GM23338 (cell line): Measurements from ENCODE around the gene ADAMTS15. TPM values are rescaled to one million over a fixed set of nuclear protein-coding genes. Genes with fewer than 3 reads are reported as not detected.

Experiments used
- ATAC-seq: fragments of 200-7000 bp; cut with Tn5 transposase; 3 replicates; pipeline ENCODE4 v1.9.1; 2020
- DNase-seq: peaks from one replicate; pipeline ENCODE4 v3.0.0-alpha.2; 2015; ENCODE audit warnings: low spot score
- H2AFZ ChIP-seq: fragments of 200-600 bp; sonication (generic); 2 replicates; pipeline ENCODE4 v1.8.0; 2016; ENCODE audit warnings: antibody characterized with exemption, mild to moderate bottlenecking, moderate library complexity
- H3F3A ChIP-seq: fragments of 200-600 bp; sonication (generic); replicated peaks from 2 replicates; pipeline ENCODE4 v1.8.0; 2017; ENCODE audit warnings: antibody characterized with exemption, mixed run types, low read depth
- H3K27ac ChIP-seq: fragments of 200-600 bp; sonication (generic); 2 replicates; pipeline ENCODE4 v1.6.1; 2016; ENCODE audit warnings: low read depth
- H3K27me3 ChIP-seq: fragments of 200-600 bp; sonication (generic); 2 replicates; pipeline ENCODE4 v1.8.0; 2016; ENCODE audit warnings: mild to moderate bottlenecking, mixed run types, moderate library complexity; ENCODE audit not compliant: insufficient read depth
- H3K36me3 ChIP-seq: fragments of 200-600 bp; sonication (generic); 2 replicates; pipeline ENCODE4 v1.8.0; 2016; ENCODE audit warnings: mild to moderate bottlenecking; ENCODE audit not compliant: insufficient read depth
- H3K4me1 ChIP-seq: fragments of 200-600 bp; sonication (generic); 2 replicates; pipeline ENCODE4 v1.8.0; 2016; ENCODE audit warnings: mild to moderate bottlenecking, moderate library complexity; ENCODE audit not compliant: insufficient read depth
- H3K4me2 ChIP-seq: fragments of 200-600 bp; sonication (generic); 2 replicates; pipeline ENCODE4 v1.7.1; 2017; ENCODE audit warnings: mixed run types
- H3K4me3 ChIP-seq: fragments of 200-600 bp; sonication (generic); 2 replicates; pipeline ENCODE4 v1.6.1; 2016; ENCODE audit warnings: mixed run types
- H3K79me2 ChIP-seq: fragments of 200-600 bp; sonication (generic); replicated peaks from 2 replicates; pipeline ENCODE4 v1.8.0; 2017; ENCODE audit warnings: mild to moderate bottlenecking; ENCODE audit not compliant: insufficient read depth
- H3K9me2 ChIP-seq: fragments of 200-600 bp; sonication (generic); 2 replicates; pipeline ENCODE4 v1.8.0; 2017; ENCODE audit not compliant: insufficient read depth
- H4K20me1 ChIP-seq: fragments of 200-600 bp; sonication (generic); replicated peaks from 2 replicates; pipeline ENCODE4 v1.8.0; 2017; ENCODE audit warnings: mild to moderate bottlenecking; ENCODE audit not compliant: insufficient read depth
- H3K27ac Mint-ChIP-seq: 2 replicates; pipeline ENCODE4 v1.8.0; 2020; ENCODE audit warnings: inconsistent platforms, mild to moderate bottlenecking, moderate library complexity, mixed read lengths
- H3K27me3 Mint-ChIP-seq: 3 replicates; pipeline ENCODE4 v1.8.0; 2022; ENCODE audit warnings: low read depth, mild to moderate bottlenecking, moderate library complexity, mixed read lengths, inconsistent platforms; ENCODE audit not compliant: insufficient read depth, poor library complexity
- H3K36me3 Mint-ChIP-seq: 3 replicates; pipeline ENCODE4 v1.8.0; 2021; ENCODE audit warnings: low read depth, mild to moderate bottlenecking, inconsistent platforms, moderate library complexity, mixed read lengths
- H3K4me1 Mint-ChIP-seq: 3 replicates; pipeline ENCODE4 v1.8.0; 2020; ENCODE audit warnings: mild to moderate bottlenecking, inconsistent platforms, mixed read lengths
- H3K4me3 Mint-ChIP-seq: 3 replicates; pipeline ENCODE4 v1.8.0; 2021; ENCODE audit warnings: moderate library complexity, mild to moderate bottlenecking, inconsistent platforms, mixed read lengths
- H3K9me3 Mint-ChIP-seq: 3 replicates; pipeline ENCODE4 v1.8.0; 2020; ENCODE audit warnings: moderate library complexity, mild to moderate bottlenecking, inconsistent platforms, mixed read lengths
- CREB1 ChIP-seq: fragments of 250-450 bp; sonication (Bioruptor Pico); IDR thresholded peaks from 2 replicates; pipeline ENCODE4 v1.5.0; 2020; ENCODE audit warnings: low read depth, mild to moderate bottlenecking, moderate library complexity
- CTCF ChIP-seq, 2 experiments: fragments of 200-600 bp in 1 of 2; sonication (generic) in 1 of 2; conservative IDR thresholded peaks; 2 replicates each; pipeline versions ENCODE4 v1.5.1 to v1.6.1; 2016 to 2017; ENCODE audit warnings: antibody characterized with exemption in 2 of 2, low read depth in 2 of 2, mild to moderate bottlenecking in 2 of 2, moderate library complexity in 1 of 2
- ETS1 ChIP-seq: IDR thresholded peaks from 2 replicates; pipeline ENCODE4 v1.6.1; 2016; ENCODE audit warnings: antibody characterized with exemption
- EZH2 ChIP-seq: fragments of 200-600 bp; sonication (generic); IDR thresholded peaks from one replicate; pipeline ENCODE4 v1.8.0; 2017; ENCODE audit warnings: antibody characterized with exemption, mild to moderate bottlenecking, low read depth; ENCODE audit not compliant: unreplicated experiment
- EZH2phosphoT487 ChIP-seq: fragments of 200-600 bp; sonication (generic); IDR thresholded peaks from one replicate; pipeline ENCODE4 v1.8.1; 2018; ENCODE audit warnings: antibody characterized with exemption; ENCODE audit not compliant: unreplicated experiment
- JUNB ChIP-seq: IDR thresholded peaks from one replicate; pipeline ENCODE4 v1.6.1; 2016; ENCODE audit warnings: antibody characterized with exemption; ENCODE audit not compliant: unreplicated experiment
- NANOG ChIP-seq: IDR thresholded peaks from 2 replicates; pipeline ENCODE4 v1.6.1; 2016; ENCODE audit warnings: antibody characterized with exemption, borderline replicate concordance
- POLR2AphosphoS5 ChIP-seq: IDR thresholded peaks from 2 replicates; pipeline ENCODE4 v1.6.1; 2016; ENCODE audit warnings: antibody characterized with exemption, low read depth
- REST ChIP-seq: IDR thresholded peaks from one replicate; pipeline ENCODE4 v1.6.1; 2018; ENCODE audit warnings: antibody characterized with exemption; ENCODE audit not compliant: unreplicated experiment
- STAT1 ChIP-seq: IDR thresholded peaks from one replicate; pipeline ENCODE4 v1.6.1; 2016; ENCODE audit warnings: antibody characterized with exemption; ENCODE audit not compliant: unreplicated experiment
- ZNF114 ChIP-seq: fragments of 250-450 bp; sonication (Bioruptor Pico); IDR thresholded peaks from 2 replicates; pipeline ENCODE4 v1.5.0; 2020; ENCODE audit warnings: mild to moderate bottlenecking, moderate library complexity
- ZNF331 ChIP-seq: fragments of 250-450 bp; sonication (Bioruptor Pico); IDR thresholded peaks from 2 replicates; pipeline ENCODE4 v1.5.0; 2020; ENCODE audit warnings: low read depth, mild to moderate bottlenecking, moderate library complexity
- ZNF462 ChIP-seq: fragments of 250-450 bp; sonication (Bioruptor Pico); IDR thresholded peaks from 2 replicates; pipeline ENCODE4 v1.5.0; 2020; ENCODE audit warnings: mild to moderate bottlenecking, moderate library complexity
- polyA plus RNA-seq: library from polyadenylated mRNA; unstranded; fragments of >200 nt; fragmentation: Nextera tagmentation; extraction: Ambion mirVana; gene quantifications from 2 replicates; pipeline ENCODE4 v1.2.1, GENCODE V29; 2016
- total RNA-seq: library from RNA; depleted of rRNA; stranded (reverse); fragments of >200 nt; shearing (Covaris generic); gene quantifications from 2 replicates; pipeline ENCODE4 v1.2.3, GENCODE V29; 2014

Gene ADAMTS15
- total and polyA plus RNA-seq, 2 experiments from 2014 or later, result 0.42 to 5.6 TPM

- DNase-seq, result no peak
- no peaks in the 10 kb centered on the region for H3K9me3 Mint-ChIP-seq
- Histone ChIP-seq H4K20me1 (no peaks in the 10 kb centered on the region), H3F3A (no peaks in the 10 kb centered on the region), H3K27ac (no peak overlapping the region), H3K79me2 (no peaks in the 10 kb centered on the region), H3K36me3 (no peaks in the 10 kb centered on the region; the same call in 1 of the 2 replicates), H3K4me2 (no peak overlapping the region), H2AFZ (no peak overlapping the region), H3K4me3 (no peak overlapping the region), H3K4me1 (no peaks in the 10 kb centered on the region), H3K9me2 (no peaks in the 10 kb centered on the region; the same call in 1 of the 2 replicates), H3K27me3 (peaks cover 3% of the 10 kb centered on the region; the same call in 1 of the 2 replicates)
- H3K27ac Mint-ChIP-seq, result no peak overlapping the region
- H3K4me3 Mint-ChIP-seq, result no peak overlapping the region
- TF ChIP-seq REST (no peak), CREB1 (CRISPR knock-in tag) (no peak), EZH2phosphoT487 (no peak), ZNF114 (CRISPR knock-in tag) (no peak), NANOG (no peak), ETS1 (no peak), POLR2AphosphoS5 (no peak), EZH2 (no peak), STAT1 (no peak), ZNF462 (CRISPR knock-in tag) (no peak), ZNF331 (CRISPR knock-in tag) (no peak), CTCF (conservative IDR thresholded peaks at IDR 0.05; ENCODE audit: low read depth in 2 of 2) (no peak), JUNB (no peak)
- H3K4me1 Mint-ChIP-seq, result peaks cover 18% of the 10 kb centered on the region
- peaks cover 18% of the 10 kb centered on the region for H3K27me3 Mint-ChIP-seq
- ATAC-seq, result no peak
- H3K36me3 Mint-ChIP-seq, result peaks cover 41% of the 10 kb centered on the region
Measured at GRCh38 chr11:130421199-130421585, 27.3 kb upstream of the ADAMTS15 start.
